Measurements from ENCODE around the gene KRT31. TPM values are rescaled to one million over a fixed set of nuclear protein-coding genes. Genes with fewer than 3 reads are reported as not detected.

KRT31 gene
- not detected in 5 replicates for total RNA-seq (2022; extraction: Qiagen RNA extraction)

GRCh38 chr17:41396996-41397660 is at the start of gene KRT31:
Gene KRT31 (minus strand): TSS chr17:41397608. CDS start chr17:41397539, 69 bp downstream.

GRCh38 chr17:41440531-41441033 is 43.2 kb upstream of the KRT31 start, which contains the start of gene KRT38:
Gene KRT38 (minus strand): TSS chr17:41440983. CDS start chr17:41440921, 62 bp downstream.

GRCh38 chr17:41424111-41424635 is 26.8 kb upstream of the KRT31 start, which contains the start of gene KRT37:
Gene KRT37 (minus strand): TSS chr17:41424585. CDS start chr17:41424523, 62 bp downstream.

GRCh38 chr17:41381943-41382342 is 15.5 kb downstream of the KRT31 start, which contains the start of gene KRT34:
Gene KRT34 (minus strand): TSS chr17:41382306. CDS start chr17:41382246, 60 bp downstream.

GRCh38 chr17:41369713-41370112 is 27.7 kb downstream of the KRT31 start, which contains the start of gene KRT33B:
Gene KRT33B (minus strand): TSS chr17:41369813. CDS start chr17:41369750, 63 bp downstream.

GRCh38 chr17:41350381-41350878 is 47.0 kb downstream of the KRT31 start, which contains the start of gene KRT33A:
Gene KRT33A (minus strand): TSS chr17:41350828. CDS start chr17:41350767, 61 bp downstream.

Other genes with a start within 250 kb of the KRT31 start
- gene KRTAP4-5, start 247.8 kb downstream of the KRT31 start, total RNA-seq (2022; extraction: Qiagen RNA extraction) = not detected in 5 replicates
- not detected in 5 replicates for gene KRTAP4-4, start 236.9 kb downstream of the KRT31 start, total RNA-seq (2022; extraction: Qiagen RNA extraction)
- not detected in 5 replicates for gene KRTAP4-3, start 229.4 kb downstream of the KRT31 start, total RNA-seq (2022; extraction: Qiagen RNA extraction)
- not detected in 5 replicates for gene KRTAP4-2, start 219.4 kb downstream of the KRT31 start, total RNA-seq (2022; extraction: Qiagen RNA extraction)
- 0.09 to 0.40 TPM (median 0.24 TPM) in 4 of 5 replicates, not detected in the other for gene KRTAP4-1, start 212.7 kb downstream of the KRT31 start, total RNA-seq (2022; extraction: Qiagen RNA extraction)
- gene KRTAP9-1, start 207.7 kb downstream of the KRT31 start, total RNA-seq (2022; extraction: Qiagen RNA extraction) = not detected in 5 replicates
- not detected in 5 replicates for gene KRTAP9-2, start 171.0 kb downstream of the KRT31 start, total RNA-seq (2022; extraction: Qiagen RNA extraction)
- not detected in 5 replicates for gene KRTAP9-3, start 165.2 kb downstream of the KRT31 start, total RNA-seq (2022; extraction: Qiagen RNA extraction)
- not detected in 5 replicates for gene KRTAP9-8, start 159.6 kb downstream of the KRT31 start, total RNA-seq (2022; extraction: Qiagen RNA extraction)
- gene KRTAP9-4, start 147.9 kb downstream of the KRT31 start, total RNA-seq (2022; extraction: Qiagen RNA extraction) = not detected in 5 replicates
- gene KRTAP9-9, start 142.2 kb downstream of the KRT31 start, total RNA-seq (2022; extraction: Qiagen RNA extraction) = not detected in 5 replicates
- gene KRTAP9-6, start 132.2 kb downstream of the KRT31 start, total RNA-seq (2022; extraction: Qiagen RNA extraction) = not detected in 5 replicates
- not detected in 5 replicates for gene KRTAP9-7, start 121.9 kb downstream of the KRT31 start, total RNA-seq (2022; extraction: Qiagen RNA extraction)
- not detected in 5 replicates for gene KRTAP29-1, start 94.8 kb downstream of the KRT31 start, total RNA-seq (2022; extraction: Qiagen RNA extraction)
- not detected in 5 replicates for gene KRTAP16-1, start 88.3 kb downstream of the KRT31 start, total RNA-seq (2022; extraction: Qiagen RNA extraction)
- not detected in 5 replicates for gene KRTAP17-1, start 81.9 kb downstream of the KRT31 start, total RNA-seq (2022; extraction: Qiagen RNA extraction)
- gene KRT33A, start 46.8 kb downstream of the KRT31 start, total RNA-seq (2022; extraction: Qiagen RNA extraction) = not detected in 5 replicates
- 0.09 to 0.10 TPM (median 0.10 TPM) in 3 of 5 replicates, not detected in the others for gene KRT33B, start 27.8 kb downstream of the KRT31 start, total RNA-seq (2022; extraction: Qiagen RNA extraction)
- 0.12 to 0.50 TPM (median 0.32 TPM) in 5 replicates for gene KRT34, start 15.3 kb downstream of the KRT31 start, total RNA-seq (2022; extraction: Qiagen RNA extraction)
- gene KRT37, start 27.0 kb upstream of the KRT31 start, total RNA-seq (2022; extraction: Qiagen RNA extraction) = not detected in 5 replicates
- not detected in 5 replicates for gene KRT38, start 43.4 kb upstream of the KRT31 start, total RNA-seq (2022; extraction: Qiagen RNA extraction)
- gene KRT32, start 69.8 kb upstream of the KRT31 start, total RNA-seq (2022; extraction: Qiagen RNA extraction) = 0.05 TPM in 1 of 5 replicates, not detected in the others
- not detected in 5 replicates for gene KRT35, start 83.5 kb upstream of the KRT31 start, total RNA-seq (2022; extraction: Qiagen RNA extraction)
- not detected in 5 replicates for gene KRT36, start 92.3 kb upstream of the KRT31 start, total RNA-seq (2022; extraction: Qiagen RNA extraction)
- 0.10 to 0.40 TPM (median 0.11 TPM) in 5 replicates for gene KRT13, start 108.0 kb upstream of the KRT31 start, total RNA-seq (2022; extraction: Qiagen RNA extraction)
- 2.8 to 5.0 TPM (median 4.0 TPM) in 5 replicates for gene KRT15, start 121.3 kb upstream of the KRT31 start, total RNA-seq (2022; extraction: Qiagen RNA extraction)
- 39.1 to 62.2 TPM (median 51.0 TPM) in 5 replicates for gene KRT19, start 130.7 kb upstream of the KRT31 start, total RNA-seq (2022; extraction: Qiagen RNA extraction)
- not detected in 5 replicates for gene KRT9, start 174.5 kb upstream of the KRT31 start, total RNA-seq (2022; extraction: Qiagen RNA extraction)
- gene KRT14, start 189.3 kb upstream of the KRT31 start, total RNA-seq (2022; extraction: Qiagen RNA extraction) = 0.08 to 0.34 TPM (median 0.13 TPM) in 3 of 5 replicates, not detected in the others
- gene KRT16, start 215.2 kb upstream of the KRT31 start, total RNA-seq (2022; extraction: Qiagen RNA extraction) = 0.40 to 0.85 TPM (median 0.64 TPM) in 5 replicates
- gene KRT17, start 227.0 kb upstream of the KRT31 start, total RNA-seq (2022; extraction: Qiagen RNA extraction) = 0.88 to 1.5 TPM (median 1.1 TPM) in 5 replicates

Measured in A549 treated with CORT108297 at 1 μM for 4 hours (cell line).